GM23248 (cell line): ENCODE results near the gene FRY.

ENCODE experiments used
- EZH2 ChIP-seq: fragments of 200-600 bp; sonication (generic); IDR thresholded peaks from 2 replicates; pipeline ENCODE4 v1.6.1; 2018; ENCODE audit warnings: antibody characterized with exemption, mild to moderate bottlenecking; ENCODE audit not compliant: insufficient read depth, poor library complexity, severe bottlenecking
- EZH2phosphoT487 ChIP-seq: fragments of 200-600 bp; sonication (generic); IDR thresholded peaks from 2 replicates; pipeline ENCODE4 v1.6.1; 2018; ENCODE audit warnings: antibody characterized with exemption, moderate library complexity, mild to moderate bottlenecking, low read depth; ENCODE audit not compliant: insufficient read depth

DNA sequence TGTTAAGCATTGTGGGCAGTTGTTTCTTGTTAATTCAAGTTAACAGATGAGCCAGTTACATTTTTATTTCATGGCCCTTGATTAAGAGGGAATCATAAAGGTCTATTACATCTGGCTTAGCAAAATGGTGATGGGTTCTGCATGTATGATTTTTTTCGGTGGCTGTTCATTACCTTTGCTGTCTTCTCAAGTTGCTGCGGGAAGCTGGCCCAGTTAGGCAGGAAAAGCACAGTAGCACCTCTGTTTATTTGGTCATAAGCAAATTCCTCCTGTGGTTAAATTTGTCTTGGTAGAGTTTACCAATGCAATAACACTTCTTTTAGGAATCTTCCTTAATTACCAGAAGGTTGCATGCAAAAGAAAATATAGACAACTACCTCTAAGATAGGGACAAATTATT is 104.5 kb downstream of the FRY start:
- TF ChIP-seq EZH2: no peak
- no peak for TF ChIP-seq EZH2phosphoT487
